ENCODE measurements around the gene ZC3H11A. TPM values are rescaled to one million over a fixed set of nuclear protein-coding genes. Genes with fewer than 3 reads are reported as not detected.

Gene ZC3H11A
- total RNA-seq, 1 donor from 2014 or later = 142 TPM

GRCh38 chr1:203778146-203778545 is 17.3 kb upstream of the ZC3H11A start:
- Histone ChIP-seq H3K4me1 (no peaks in the 10 kb centered on the region), H3K9ac (no peak overlapping the region), H3K36me3 (no peaks in the 10 kb centered on the region), H4K20me1 (ENCODE audit: low read depth) (no peaks in the 10 kb centered on the region), H3K4me2 (no peak overlapping the region), H3K27me3 (no peaks in the 10 kb centered on the region), H3F3A (ENCODE audit: low read depth) (no peaks in the 10 kb centered on the region), H3K9me3 (ENCODE audit: low read depth) (no peaks in the 10 kb centered on the region), H2AFZ (replicated peaks) (no peak overlapping the region), H3K4me3 (no peak overlapping the region), H3K79me2 (ENCODE audit: low read depth) (no peaks in the 10 kb centered on the region), H3K27ac (no peak overlapping the region)
- no peak overlapping the region for H3K27ac Mint-ChIP-seq
- peaks cover 9% of the 10 kb centered on the region for H3K4me1 Mint-ChIP-seq
- no peak for DNase-seq (ENCODE audit: low spot score)
- peaks cover 5% of the 10 kb centered on the region for H3K27me3 Mint-ChIP-seq (ENCODE audit: insufficient read depth, low read depth)
- H3K9me3 Mint-ChIP-seq = no peaks in the 10 kb centered on the region
- no peaks in the 10 kb centered on the region for H3K36me3 Mint-ChIP-seq
- H3K4me3 Mint-ChIP-seq = no peak overlapping the region
- TF ChIP-seq EZH2phosphoT487 (IDR thresholded peaks at IDR 0.05) (no peak), EZH2 (IDR thresholded peaks at IDR 0.05) (no peak)

DNA sequence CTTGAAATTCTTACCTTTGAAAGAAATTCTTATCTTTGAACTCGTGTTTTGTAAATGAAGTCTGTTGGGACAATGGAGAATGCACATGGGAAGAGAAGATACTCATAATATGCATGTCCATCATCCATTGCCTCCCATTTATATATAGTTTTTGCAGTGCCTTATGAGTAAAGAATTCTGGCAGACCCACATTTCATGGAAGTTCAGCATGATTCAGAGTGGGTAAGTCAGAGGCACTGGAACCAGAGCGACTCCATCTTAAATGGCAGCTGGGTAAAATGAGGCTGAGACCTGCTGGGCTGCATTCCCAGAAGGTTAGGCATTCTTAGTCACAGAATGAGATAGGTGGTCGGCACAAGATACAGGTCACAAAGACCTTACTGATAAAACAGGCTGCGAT is 16.6 kb upstream of the ZC3H11A start:
- H3K27me3 ChIP-seq = no peaks in the 10 kb centered on the region
- no peaks in the 10 kb centered on the region for H3K36me3 Mint-ChIP-seq
- no peak overlapping the region for H3K27ac Mint-ChIP-seq
- no peaks in the 10 kb centered on the region for H4K20me1 ChIP-seq (ENCODE audit: low read depth)
- no peak overlapping the region for H2AFZ ChIP-seq (replicated peaks)
- H3K9me3 Mint-ChIP-seq = no peaks in the 10 kb centered on the region
- H3K4me1 ChIP-seq = no peaks in the 10 kb centered on the region
- no peak overlapping the region for H3K4me2 ChIP-seq
- no peak overlapping the region for H3K27ac ChIP-seq
- no peaks in the 10 kb centered on the region for H3K79me2 ChIP-seq (ENCODE audit: low read depth)
- H3K4me3 ChIP-seq = no peak overlapping the region
- H3K36me3 ChIP-seq = no peaks in the 10 kb centered on the region
- peaks cover 3% of the 10 kb centered on the region for H3K27me3 Mint-ChIP-seq (ENCODE audit: insufficient read depth, low read depth)
- no peaks in the 10 kb centered on the region for H3F3A ChIP-seq (ENCODE audit: low read depth)
- TF ChIP-seq EZH2phosphoT487 (IDR thresholded peaks at IDR 0.05) (no peak), EZH2 (IDR thresholded peaks at IDR 0.05) (no peak)
- TF ChIP-seq, protein P1, sequence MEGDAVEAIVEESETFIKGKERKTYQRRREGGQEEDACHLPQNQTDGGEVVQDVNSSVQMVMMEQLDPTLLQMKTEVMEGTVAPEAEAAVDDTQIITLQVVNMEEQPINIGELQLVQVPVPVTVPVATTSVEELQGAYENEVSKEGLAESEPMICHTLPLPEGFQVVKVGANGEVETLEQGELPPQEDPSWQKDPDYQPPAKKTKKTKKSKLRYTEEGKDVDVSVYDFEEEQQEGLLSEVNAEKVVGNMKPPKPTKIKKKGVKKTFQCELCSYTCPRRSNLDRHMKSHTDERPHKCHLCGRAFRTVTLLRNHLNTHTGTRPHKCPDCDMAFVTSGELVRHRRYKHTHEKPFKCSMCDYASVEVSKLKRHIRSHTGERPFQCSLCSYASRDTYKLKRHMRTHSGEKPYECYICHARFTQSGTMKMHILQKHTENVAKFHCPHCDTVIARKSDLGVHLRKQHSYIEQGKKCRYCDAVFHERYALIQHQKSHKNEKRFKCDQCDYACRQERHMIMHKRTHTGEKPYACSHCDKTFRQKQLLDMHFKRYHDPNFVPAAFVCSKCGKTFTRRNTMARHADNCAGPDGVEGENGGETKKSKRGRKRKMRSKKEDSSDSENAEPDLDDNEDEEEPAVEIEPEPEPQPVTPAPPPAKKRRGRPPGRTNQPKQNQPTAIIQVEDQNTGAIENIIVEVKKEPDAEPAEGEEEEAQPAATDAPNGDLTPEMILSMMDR (IDR thresholded peaks at IDR 0.05) = no peak
- H3K4me3 Mint-ChIP-seq = no peak overlapping the region
- DNase-seq (ENCODE audit: low spot score) = no peak
- H3K9me3 ChIP-seq (ENCODE audit: low read depth) = no peaks in the 10 kb centered on the region
- no peak overlapping the region for H3K9ac ChIP-seq
- H3K4me1 Mint-ChIP-seq = peaks cover 9% of the 10 kb centered on the region

DNA sequence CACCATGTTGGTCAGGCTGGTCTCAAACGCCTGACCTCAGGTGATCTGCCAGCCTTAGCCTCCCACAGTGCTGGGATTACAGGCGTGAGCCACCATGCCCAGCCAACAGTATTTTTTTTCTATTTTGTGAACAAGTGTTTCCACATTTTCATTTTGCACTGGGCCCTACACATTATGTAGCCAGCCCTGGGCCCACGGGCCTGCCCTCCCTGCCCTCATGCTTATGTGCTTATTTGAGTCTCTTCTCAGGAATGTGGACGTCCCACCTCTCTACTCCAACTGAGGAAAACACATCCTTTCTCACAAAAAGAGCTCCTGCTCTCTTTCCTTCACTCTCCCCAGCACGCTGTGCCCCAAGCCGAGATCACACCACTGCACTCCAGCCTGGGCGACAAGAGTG is 13.5 kb upstream of the ZC3H11A start:
- H3K9me3 ChIP-seq (ENCODE audit: low read depth) = no peaks in the 10 kb centered on the region
- no peaks in the 10 kb centered on the region for H3K4me1 Mint-ChIP-seq
- no peaks in the 10 kb centered on the region for H3K4me1 ChIP-seq
- no peak overlapping the region for H3K4me3 Mint-ChIP-seq
- H3K27me3 ChIP-seq = no peaks in the 10 kb centered on the region
- H3K9ac ChIP-seq = no peak overlapping the region
- no peak overlapping the region for H3K4me3 ChIP-seq
- DNase-seq (ENCODE audit: low spot score) = no peak
- H3K27me3 Mint-ChIP-seq (ENCODE audit: insufficient read depth, low read depth) = no peaks in the 10 kb centered on the region
- no peaks in the 10 kb centered on the region for H3F3A ChIP-seq (ENCODE audit: low read depth)
- no peaks in the 10 kb centered on the region for H3K79me2 ChIP-seq (ENCODE audit: low read depth)
- H3K4me2 ChIP-seq = no peak overlapping the region
- H3K36me3 Mint-ChIP-seq = no peaks in the 10 kb centered on the region
- no peak overlapping the region for H3K27ac Mint-ChIP-seq
- TF ChIP-seq EZH2 (IDR thresholded peaks at IDR 0.05) (no peak), EZH2phosphoT487 (IDR thresholded peaks at IDR 0.05) (no peak)
- TF ChIP-seq, protein P1 (IDR thresholded peaks at IDR 0.05) = no peak
- no peak overlapping the region for H2AFZ ChIP-seq (replicated peaks)
- no peaks in the 10 kb centered on the region for H3K9me3 Mint-ChIP-seq
- no peak overlapping the region for H3K27ac ChIP-seq
- no peaks in the 10 kb centered on the region for H3K36me3 ChIP-seq
- H4K20me1 ChIP-seq (ENCODE audit: low read depth) = no peaks in the 10 kb centered on the region

GRCh38 chr1:203789966-203790365 is 5.5 kb upstream of the ZC3H11A start:
- H3K4me3 ChIP-seq = no peak overlapping the region
- no peaks in the 10 kb centered on the region for H3K36me3 ChIP-seq
- no peak overlapping the region for H3K27ac ChIP-seq
- H3K9ac ChIP-seq = no peak overlapping the region
- H3F3A ChIP-seq (ENCODE audit: low read depth) = no peaks in the 10 kb centered on the region
- no peak overlapping the region for H2AFZ ChIP-seq (replicated peaks)
- no peak for DNase-seq (ENCODE audit: low spot score)
- H3K4me1 ChIP-seq = peaks cover under 1% of the 10 kb centered on the region
- peaks cover 6% of the 10 kb centered on the region for H3K4me1 Mint-ChIP-seq
- no peaks in the 10 kb centered on the region for H3K9me3 Mint-ChIP-seq
- no peaks in the 10 kb centered on the region for H3K79me2 ChIP-seq (ENCODE audit: low read depth)
- H3K27me3 ChIP-seq = no peaks in the 10 kb centered on the region
- H3K9me3 ChIP-seq (ENCODE audit: low read depth) = no peaks in the 10 kb centered on the region
- H3K27ac Mint-ChIP-seq = no peak overlapping the region
- no peaks in the 10 kb centered on the region for H4K20me1 ChIP-seq (ENCODE audit: low read depth)
- H3K27me3 Mint-ChIP-seq (ENCODE audit: insufficient read depth, low read depth) = peaks cover 8% of the 10 kb centered on the region
- H3K36me3 Mint-ChIP-seq = no peaks in the 10 kb centered on the region
- no peak overlapping the region for H3K4me2 ChIP-seq
- TF ChIP-seq EZH2phosphoT487 (IDR thresholded peaks at IDR 0.05) = no peak
- TF ChIP-seq EZH2 (IDR thresholded peaks at IDR 0.05) = no peak
- TF ChIP-seq, protein P1 (IDR thresholded peaks at IDR 0.05) = no peak
- H3K4me3 Mint-ChIP-seq = no peak overlapping the region

All from neural progenitor cell (in vitro differentiated cells).